WTC11 (cell line): ENCODE measurements around the gene LAMA5.

ENCODE experiments used
- ATF3 ChIP-seq: sonication (generic); formaldehyde crosslinking; conservative IDR thresholded peaks from 2 replicates; pipeline ENCODE4 v1.8.1; 2022; ENCODE audit warnings: mild to moderate bottlenecking, missing genetic modification reagents
- CBFB ChIP-seq: sonication (generic); formaldehyde crosslinking; IDR thresholded peaks from 2 replicates; pipeline ENCODE4 v1.8.1; 2022; ENCODE audit warnings: mild to moderate bottlenecking, low read depth, missing genetic modification reagents
- CTCF ChIP-seq: fragments of 200-600 bp; IDR thresholded peaks from 2 replicates; pipeline ENCODE4 v1.8.0; 2022; ENCODE audit warnings: antibody characterized with exemption
- ESRRA ChIP-seq: sonication (generic); formaldehyde crosslinking; IDR thresholded peaks from 2 replicates; pipeline ENCODE4 v1.8.1; 2022; ENCODE audit warnings: mild to moderate bottlenecking, missing genetic modification reagents, borderline replicate concordance
- FOXJ3 ChIP-seq: sonication (generic); formaldehyde crosslinking; IDR thresholded peaks from 2 replicates; pipeline ENCODE4 v1.9.0; 2021; ENCODE audit warnings: missing genetic modification reagents, mild to moderate bottlenecking, borderline replicate concordance
- JUN ChIP-seq: sonication (generic); formaldehyde crosslinking; IDR thresholded peaks from 2 replicates; pipeline ENCODE4 v1.8.0; 2023; ENCODE audit warnings: mild to moderate bottlenecking, missing genetic modification reagents
- MAX ChIP-seq: sonication (generic); formaldehyde crosslinking; IDR thresholded peaks from 2 replicates; pipeline ENCODE4 v1.8.0; 2022; ENCODE audit warnings: mild to moderate bottlenecking, missing genetic modification reagents
- PREB ChIP-seq: sonication (generic); formaldehyde crosslinking; IDR thresholded peaks from 2 replicates; pipeline ENCODE4 v1.8.1; 2022; ENCODE audit warnings: mild to moderate bottlenecking, missing genetic modification reagents, moderate library complexity, borderline replicate concordance
- SP1 ChIP-seq: sonication (generic); formaldehyde crosslinking; conservative IDR thresholded peaks from 2 replicates; pipeline ENCODE4 v1.8.1; 2022; ENCODE audit warnings: missing genetic modification reagents
- ZNF121 ChIP-seq: sonication (generic); formaldehyde crosslinking; IDR thresholded peaks from 2 replicates; pipeline ENCODE4 v1.8.0; 2023; ENCODE audit warnings: missing genetic modification reagents
- ZNF317 ChIP-seq: sonication (generic); formaldehyde crosslinking; IDR thresholded peaks from 2 replicates; pipeline ENCODE4 v1.8.1; 2023; ENCODE audit warnings: low read depth, mild to moderate bottlenecking, moderate library complexity, missing genetic modification reagents, borderline replicate concordance
- ZNF532 ChIP-seq: fragments of 250-450 bp; sonication (Bioruptor Pico); IDR thresholded peaks from 2 replicates; pipeline ENCODE4 v1.9.0; 2021; ENCODE audit warnings: mild to moderate bottlenecking, borderline replicate concordance

GRCh38 chr20:62305765-62306413 lies 61.2 kb downstream of the LAMA5 start:
- TF ChIP-seq ATF3 (CRISPR knock-in tag), result no peak
- TF ChIP-seq CBFB (CRISPR knock-in tag), result no peak
- TF ChIP-seq PREB (CRISPR knock-in tag), result no peak
- TF ChIP-seq CTCF, result no peak
- TF ChIP-seq SP1 (CRISPR knock-in tag), result no peak
- TF ChIP-seq MAX (CRISPR knock-in tag), result no peak
- TF ChIP-seq FOXJ3, result no peak
- no peak for TF ChIP-seq ZNF317 (CRISPR knock-in tag)
- no peak for TF ChIP-seq ZNF121 (CRISPR knock-in tag)
- no peak for TF ChIP-seq JUN (CRISPR knock-in tag)
- no peak for TF ChIP-seq ZNF532 (CRISPR knock-in tag)
- no peak for TF ChIP-seq ESRRA
